Putamen (tissue), 1 donor: ENCODE data around the gene LIPT2.

Source experiments
- DNase-seq: peaks from one replicate; pipeline ENCODE4 v3.0.0-alpha.2; 2016; ENCODE audit warnings: low spot score

LIPT2 gene

DNA sequence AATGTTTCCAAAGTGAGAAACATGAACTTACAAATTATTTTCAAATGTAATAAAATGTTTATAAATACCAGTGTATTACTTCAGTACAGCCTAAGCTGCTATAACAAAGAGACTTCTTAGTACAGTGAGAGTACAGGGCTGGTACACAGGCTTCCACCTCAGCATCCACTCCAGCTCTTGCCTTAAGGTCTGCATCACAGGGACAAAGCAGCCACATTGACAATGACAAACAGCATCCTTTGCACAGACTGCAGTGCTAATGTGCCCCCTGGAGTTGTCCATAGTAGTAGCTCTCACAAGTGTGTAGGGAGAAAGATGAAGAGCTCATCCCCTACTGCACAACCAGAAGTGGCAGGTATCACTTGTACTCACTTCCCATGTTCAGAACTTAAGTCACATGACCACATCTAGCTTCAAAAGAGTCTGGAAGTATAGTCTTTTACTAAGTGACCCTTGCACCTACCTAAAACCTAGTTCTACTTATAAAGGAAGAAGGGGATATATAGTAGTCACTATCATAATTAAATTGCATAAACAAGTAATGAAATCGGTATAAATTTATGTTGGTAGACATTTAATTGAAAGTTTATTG, 10.7 kb upstream of the LIPT2 start:
- DNase-seq, result no peak

DNA sequence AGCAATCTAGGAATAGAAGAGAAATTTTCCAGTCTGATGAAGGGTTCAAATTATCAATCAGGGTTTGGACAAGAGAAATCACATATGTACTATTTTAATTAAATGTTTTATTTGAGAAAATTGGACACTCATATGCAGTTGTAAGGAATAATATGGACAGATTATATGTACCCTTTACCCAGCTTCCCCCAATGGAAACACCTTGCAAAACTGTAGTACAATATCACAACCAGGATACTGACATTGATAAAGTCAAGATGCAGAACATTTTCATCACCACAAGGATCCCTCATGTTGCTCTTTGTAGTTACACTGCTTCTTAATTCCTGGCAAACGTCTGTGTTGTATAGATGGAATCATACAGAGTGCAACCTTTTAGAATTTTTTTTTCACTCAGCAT, 1.4 kb upstream of the LIPT2 start:
- no peak for DNase-seq

DNA sequence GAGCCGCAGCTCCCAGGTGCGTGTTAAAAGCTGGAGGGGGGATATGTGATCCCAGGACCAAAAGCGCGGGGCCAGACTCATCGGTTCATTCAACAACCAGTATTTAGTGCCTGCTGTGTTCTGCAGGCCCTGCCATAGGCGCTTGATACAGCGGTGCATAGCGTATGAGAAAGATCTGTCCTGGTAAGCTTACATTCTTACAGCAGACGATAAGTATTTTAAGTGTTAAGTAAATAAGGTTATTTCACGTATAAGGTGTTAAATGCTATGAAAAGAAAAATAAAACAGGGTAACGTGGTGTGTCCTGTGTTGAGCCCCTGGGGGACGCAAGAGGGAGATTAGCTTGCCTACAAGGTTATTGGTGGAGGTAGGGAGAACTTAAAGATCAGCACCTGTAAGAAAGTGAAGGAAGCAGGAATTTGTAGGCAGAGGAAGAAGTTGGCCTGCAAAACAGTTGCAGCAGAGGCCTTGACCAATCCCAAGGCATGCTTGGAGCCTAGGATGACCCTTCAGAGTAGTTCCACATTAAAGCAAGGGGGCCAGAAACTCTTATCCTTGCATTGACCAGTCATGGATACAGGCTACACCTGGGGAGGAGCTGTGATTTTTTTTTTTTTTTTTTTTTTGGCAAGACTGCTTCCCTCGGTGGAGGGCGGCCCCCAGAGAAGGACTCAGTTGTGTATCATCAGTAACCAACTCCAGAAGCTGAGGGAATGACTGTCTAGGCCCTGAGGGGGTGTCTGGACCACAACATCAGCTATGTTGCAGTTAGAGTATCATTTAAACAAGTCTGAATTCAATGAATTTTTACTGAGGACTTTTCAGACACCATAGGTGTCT, 487 bp upstream of the LIPT2 start:
- DNase-seq, result peak; percentile 3

DNA sequence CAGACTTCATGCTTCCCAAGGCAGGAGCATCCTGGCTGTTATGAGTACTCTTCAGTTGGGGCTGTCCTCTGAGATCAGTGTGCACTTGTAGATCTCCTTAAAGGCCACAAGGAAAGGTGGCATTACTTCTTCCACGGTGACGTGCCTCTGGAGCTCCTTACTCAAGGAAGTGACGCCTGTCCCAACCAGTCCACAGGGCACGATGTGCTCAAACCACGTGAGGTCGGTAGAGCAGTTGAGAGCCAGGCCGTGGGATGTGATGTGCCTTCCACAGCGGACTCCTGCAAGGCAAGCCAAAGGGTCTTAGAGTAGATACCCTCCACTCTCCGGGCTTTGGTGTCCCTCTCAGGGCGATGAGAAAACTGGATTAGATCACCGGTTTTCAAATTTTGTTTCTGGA, 1.4 kb downstream of the LIPT2 start:
- no peak for DNase-seq

DNA sequence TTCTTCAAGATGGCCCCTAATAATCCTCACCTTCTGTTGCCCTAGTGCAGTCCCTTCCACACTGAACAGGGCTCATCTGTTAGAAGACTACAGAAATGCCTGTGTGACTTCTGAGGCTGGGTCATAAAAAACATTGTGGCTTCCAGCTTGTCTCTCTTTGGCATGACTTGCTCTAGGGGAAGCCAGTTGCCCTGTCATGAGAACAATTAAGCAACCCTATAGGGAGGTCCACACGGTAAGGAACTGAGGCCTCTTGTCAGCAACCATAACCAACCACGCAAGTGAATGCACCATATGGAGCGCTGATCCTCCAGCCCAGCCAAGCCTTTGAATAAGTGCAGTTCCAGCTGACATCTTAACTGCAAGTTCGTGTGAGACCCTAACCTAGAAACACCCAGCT, 2.6 kb downstream of the LIPT2 start:
- DNase-seq, result no peak

DNA sequence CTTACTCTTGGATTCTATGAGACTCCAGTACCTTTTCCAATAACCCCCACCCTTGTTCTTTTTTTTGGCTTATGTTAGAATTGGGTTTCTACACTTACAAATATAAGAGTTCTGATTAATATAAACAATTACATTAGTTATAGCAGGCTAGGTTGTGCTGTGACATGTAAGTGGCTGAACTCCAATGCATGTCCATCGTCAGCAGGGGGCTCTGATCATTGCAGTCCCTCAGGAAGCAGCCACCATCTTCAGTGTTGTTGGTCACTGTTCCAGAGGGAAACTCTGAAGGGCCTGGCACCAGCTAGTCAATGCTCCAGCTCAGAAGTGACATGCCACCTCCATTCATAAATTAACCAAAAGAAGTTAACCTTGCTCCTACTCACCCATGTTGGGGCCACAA, 5.6 kb downstream of the LIPT2 start:
- DNase-seq, result no peak

DNA sequence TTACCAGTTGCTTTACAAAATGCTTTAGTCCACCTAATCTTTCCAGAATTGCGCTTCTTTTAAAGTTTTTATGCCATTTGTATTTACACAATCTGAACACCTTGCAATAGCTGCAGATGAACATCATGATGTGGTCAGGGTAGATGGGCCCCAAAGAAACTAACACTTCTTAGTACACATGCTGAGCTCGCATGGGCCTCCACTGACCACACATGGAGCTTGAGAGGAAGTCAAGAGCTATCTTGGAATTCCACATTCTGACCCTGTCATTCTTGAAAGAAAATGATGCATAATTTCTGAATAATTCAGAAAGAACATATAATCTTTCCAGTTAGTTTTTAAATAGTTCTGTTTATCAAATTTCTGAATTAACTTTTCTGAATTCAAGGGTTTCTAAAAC, 7.7 kb downstream of the LIPT2 start:
- no peak for DNase-seq

DNA sequence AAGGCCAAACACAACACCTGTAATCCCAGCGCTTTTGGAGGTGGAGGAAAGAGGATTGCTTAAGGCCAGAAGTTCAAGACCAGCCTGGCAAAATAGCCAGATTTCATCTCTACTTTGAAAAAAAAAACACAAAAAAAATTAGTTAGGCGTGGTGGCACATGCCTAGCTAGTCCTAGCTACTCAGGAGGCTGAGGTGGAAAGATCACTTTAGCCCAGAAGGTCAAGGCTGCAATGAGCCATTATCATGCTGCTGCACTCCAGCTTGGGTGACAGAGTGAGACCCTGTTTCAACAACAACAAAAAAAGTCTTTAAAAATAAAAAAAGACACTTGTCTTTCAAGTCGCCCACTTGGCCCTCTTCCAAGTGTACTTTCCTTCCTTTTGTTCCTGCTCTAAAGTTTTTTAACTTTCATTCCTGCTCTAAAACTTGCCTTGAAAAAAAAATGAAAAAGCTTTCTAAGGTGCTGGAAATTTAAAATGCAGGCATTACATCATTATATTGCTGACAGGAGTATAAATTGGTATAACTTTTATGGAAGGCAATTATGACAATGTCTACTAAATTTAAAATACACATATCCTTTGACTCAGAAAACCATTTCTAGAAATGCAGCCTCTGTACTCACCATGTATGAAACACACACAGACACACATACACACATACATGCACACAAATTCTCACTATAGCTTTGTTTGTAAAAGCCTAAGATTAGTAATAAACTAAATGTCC, 12.7 kb downstream of the LIPT2 start:
- no peak for DNase-seq

DNA sequence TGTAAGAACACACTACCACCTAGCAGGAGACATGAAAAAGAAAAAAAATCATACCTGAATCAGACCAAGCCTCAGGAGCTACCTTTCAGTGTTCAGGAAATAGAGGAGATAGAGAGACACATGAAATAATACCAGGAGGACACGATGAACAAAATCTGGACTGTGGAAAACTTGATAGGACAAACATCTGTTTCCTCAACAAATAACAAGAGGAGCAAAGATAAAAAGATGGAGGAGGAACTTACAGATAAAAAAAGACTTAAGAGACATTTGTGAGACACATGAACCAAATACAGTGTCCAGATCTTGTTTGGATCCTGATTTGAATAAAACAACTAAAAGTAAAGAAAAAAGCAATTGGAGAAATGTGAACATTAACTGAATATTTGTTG, 13.8 kb downstream of the LIPT2 start:
- DNase-seq, result no peak

DNA sequence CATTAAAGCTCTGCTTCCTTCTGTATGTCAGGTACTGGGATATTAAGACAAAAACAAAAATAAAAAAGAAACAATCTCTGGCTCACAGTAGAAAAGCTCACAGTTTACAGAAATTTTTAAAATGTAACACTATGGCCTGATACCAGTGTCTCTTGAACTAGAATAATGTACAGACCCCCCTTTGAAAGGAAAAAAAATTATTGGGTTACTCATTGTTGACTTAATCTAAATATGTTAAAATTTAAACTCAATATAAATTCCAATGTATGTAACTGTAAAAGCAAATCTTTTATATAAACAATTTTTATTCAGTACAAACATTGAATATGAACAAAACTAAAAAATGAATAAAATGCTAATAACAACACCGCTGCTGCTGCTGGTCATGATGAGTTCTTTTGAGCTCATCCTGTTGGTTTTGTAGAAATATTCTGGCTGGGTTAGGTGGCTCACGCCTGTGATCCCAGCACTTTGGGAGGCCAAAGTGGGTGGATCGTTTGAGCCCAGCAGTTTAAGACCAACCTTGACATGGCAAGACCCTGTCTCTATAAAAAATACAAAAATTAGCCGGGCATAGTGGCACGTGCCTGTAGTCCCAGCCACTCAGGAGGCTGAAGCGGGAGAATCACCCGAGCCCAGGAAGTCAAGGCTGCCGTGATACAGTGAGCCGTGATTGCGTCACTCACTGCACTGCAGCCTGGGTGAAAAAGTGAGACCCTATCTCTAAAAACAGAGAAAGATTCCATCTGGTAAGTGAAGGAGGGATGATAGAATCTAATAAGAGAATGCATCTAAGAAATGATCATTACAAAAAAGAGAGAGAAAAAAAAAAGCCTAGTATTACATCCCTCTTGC, 14.4 kb downstream of the LIPT2 start:
- DNase-seq, result no peak

DNA sequence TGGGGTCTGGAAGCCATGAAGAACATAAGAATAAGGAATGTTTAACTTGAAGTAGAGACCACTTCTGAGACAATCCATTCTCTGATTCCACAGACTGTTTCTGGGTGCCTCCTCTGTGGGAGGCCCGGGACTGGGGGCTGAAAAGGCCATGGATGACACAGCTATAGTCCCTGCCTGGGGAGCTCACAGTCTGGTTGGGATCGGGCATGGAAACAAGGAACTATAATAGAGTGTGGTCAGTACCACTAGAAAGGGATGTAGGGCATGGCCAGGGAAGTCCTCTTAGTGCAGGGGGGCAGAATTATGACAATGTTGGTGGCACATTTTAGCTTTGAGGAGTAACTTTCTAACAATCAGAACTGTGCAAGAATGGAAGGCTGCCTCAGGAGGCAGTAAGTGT, 17.0 kb downstream of the LIPT2 start:
- no peak for DNase-seq

DNA sequence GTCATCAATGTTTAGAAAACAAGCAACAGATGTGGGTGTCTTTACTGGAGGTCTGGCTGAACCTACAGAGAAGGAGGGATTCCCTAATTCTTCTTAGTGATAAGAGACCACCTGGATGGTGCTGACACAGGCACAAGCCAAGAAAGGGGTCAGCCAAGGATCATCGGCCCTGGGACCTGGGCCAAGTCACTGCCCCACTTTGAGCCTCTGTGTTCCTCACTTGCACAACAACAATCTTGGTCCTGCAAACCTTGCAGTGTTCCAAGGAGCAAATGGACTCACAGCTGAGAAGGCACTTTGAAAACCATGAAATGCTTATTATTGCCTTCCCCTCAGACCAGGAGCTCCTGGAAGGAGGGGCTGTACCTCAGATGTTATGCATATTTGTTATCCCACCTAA, 19.2 kb downstream of the LIPT2 start:
- DNase-seq, result no peak

DNA sequence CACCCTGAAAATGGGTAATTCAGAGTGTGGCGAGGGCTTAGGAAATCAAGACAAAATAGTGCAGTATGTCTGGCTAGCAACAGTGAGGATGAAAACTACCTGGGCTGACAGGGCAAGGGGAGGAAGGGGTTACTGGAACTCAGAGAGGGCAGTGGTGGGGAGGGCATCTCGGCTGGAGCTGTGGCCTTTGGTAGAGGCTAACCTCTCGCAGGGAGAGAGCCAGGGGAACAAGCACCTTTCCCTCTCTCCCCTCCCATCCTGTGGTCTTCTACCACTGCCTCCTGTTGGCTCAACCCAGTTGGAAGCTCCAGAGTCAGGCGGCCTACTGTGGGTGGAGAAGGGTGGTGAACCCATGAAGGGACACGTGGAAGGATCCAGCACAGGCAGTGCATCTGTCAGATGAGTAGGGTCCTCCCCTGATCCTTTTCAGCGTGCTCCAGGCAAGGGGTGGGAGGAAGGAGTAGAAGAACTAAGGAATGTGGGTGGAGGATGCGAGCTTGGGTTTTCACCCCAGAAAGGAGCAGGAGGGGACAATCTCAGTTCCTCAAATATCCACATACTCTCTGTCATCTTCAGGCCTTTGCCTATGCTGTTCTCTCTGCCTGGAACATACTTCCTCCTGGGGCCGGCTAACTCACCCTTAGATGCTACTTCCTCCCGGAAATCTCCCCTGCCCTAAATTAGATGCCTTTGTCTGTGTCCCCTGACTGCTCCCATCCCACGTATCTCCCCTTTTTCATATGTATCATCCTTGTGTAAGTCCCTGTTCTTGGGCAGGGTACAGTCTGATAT, 19.9 kb downstream of the LIPT2 start:
- DNase-seq, result no peak

DNA sequence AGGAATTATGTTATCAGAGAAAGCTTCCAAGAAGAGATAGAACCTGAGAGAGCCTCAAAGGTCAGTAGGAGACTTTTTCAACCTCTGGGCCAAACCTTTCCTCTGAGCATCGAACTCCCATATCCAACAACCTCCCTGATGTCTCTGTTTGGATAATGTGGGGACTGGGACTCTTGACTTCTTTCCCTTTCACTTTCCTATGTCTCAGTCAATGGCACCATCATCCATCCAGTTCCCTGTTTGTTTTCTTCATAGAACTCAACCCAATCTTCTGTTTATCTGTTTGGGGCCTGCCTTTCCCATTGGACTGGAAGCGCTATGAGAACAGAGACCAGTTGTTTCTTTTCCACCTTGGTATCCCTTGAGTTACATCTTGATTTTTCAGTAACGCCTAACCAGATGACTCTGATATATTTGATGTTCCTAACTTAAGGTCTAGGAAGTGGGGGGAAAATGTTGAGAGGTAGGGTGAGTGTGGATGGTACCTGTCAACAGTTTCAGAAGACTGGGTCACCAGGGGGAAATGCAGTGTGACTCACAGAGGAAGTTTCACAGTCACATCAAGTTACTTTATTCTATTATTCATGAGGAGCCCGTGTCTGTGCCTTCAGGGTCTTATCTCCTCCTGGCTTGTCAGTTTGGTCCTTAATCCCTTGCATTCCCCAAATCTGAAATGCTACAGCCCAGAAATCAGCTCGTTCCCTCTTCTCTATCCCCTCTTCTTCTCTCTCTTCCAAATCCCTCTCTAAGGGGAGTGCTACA, 21.7 kb downstream of the LIPT2 start:
- DNase-seq, result no peak

DNA sequence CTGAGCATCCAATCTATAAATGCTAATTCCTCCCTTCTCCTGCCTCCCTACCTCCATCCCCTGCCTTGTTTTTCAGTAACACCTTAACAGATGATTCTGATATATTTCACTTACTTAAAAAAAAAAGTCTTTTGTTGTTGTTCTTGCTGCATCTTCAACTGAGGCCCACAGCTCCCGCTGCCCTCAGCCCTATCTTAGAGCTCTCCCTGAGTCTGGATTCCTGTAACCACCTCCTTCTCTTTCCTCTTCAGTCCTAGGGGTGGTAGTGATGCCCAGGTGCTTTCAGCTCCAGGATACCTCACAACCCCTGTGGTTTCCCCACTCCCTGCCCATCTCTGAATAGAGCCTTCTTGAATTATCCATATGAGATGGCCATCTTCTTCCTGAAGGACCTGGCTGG, 22.5 kb downstream of the LIPT2 start:
- no peak for DNase-seq

DNA sequence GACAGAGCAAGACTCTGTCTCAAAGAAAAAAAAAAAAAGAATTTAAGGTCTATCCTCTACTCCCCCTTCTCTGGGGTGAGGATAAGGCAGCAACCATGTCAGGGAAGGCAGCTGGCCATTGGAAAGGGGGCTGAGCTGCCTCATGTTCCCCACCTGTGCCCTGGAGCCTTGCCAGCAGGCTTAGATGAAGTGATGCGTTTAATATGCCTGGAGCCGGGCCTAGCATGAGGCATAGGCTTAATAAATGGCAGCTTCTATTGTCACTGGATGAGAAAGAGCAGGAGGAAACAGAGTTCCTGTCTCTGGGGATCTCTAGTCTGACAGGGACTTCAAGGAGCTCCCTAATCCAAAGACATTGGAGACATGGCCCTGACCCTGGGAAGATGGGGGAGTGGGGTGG, 23.0 kb downstream of the LIPT2 start:
- no peak for DNase-seq

DNA sequence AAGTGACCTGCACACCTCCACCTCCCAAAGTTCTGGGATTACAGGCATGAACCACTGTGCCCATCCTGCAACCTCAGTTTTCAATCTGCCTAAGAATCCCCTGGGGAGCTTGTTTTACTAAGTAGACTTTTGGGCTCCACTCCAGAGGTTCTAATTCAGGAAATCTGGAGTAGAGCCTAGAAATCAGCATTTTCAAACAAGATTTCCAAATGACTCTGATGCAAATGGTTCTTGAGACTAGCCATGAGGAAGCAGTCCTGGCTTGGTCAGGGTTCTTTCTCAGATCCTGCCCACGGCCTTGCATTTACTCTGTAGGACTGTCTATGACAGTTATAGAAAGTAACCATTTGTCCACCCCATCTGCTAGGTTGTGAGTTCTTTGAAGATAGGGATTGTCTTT, 24.6 kb downstream of the LIPT2 start:
- DNase-seq, result no peak

DNA sequence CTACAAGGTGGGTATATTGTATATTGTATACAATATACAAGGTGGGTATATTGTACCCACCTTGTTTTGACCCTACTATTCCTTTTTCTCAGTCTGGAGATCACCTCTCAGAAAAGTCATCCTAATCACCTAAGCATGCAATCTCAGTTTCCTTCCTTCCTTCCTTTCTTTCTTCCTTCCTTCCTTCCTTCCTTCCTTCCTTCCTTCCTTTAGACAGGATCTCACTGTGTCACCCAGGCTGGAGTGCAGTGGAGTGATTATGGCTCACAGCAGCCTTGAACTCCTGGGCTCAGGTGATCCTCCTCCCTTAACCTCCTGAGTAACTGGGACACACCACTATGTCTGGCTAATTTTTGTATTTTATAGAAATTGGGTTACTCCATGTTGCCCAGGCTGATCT, 25.0 kb downstream of the LIPT2 start:
- DNase-seq, result no peak

DNA sequence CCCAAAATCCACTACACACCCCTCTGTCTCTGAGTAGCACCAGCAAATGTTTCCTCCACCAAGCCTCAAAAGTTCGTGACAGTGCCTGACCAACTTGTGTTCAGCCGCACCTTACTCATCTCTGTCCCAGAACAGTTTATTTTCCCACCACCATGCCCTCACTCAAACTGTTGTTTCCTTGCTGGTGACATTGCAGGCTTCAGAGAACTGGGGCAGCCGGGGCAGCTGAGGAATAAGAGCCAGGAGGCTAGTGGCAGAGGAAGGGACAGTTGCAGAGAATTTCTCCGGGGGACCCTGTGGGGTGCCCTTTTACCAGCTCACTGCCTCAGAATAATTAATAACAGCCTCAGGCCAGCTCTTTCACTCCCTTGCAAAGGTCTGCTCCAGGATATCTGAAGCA, 25.5 kb downstream of the LIPT2 start:
- DNase-seq, result no peak

DNA sequence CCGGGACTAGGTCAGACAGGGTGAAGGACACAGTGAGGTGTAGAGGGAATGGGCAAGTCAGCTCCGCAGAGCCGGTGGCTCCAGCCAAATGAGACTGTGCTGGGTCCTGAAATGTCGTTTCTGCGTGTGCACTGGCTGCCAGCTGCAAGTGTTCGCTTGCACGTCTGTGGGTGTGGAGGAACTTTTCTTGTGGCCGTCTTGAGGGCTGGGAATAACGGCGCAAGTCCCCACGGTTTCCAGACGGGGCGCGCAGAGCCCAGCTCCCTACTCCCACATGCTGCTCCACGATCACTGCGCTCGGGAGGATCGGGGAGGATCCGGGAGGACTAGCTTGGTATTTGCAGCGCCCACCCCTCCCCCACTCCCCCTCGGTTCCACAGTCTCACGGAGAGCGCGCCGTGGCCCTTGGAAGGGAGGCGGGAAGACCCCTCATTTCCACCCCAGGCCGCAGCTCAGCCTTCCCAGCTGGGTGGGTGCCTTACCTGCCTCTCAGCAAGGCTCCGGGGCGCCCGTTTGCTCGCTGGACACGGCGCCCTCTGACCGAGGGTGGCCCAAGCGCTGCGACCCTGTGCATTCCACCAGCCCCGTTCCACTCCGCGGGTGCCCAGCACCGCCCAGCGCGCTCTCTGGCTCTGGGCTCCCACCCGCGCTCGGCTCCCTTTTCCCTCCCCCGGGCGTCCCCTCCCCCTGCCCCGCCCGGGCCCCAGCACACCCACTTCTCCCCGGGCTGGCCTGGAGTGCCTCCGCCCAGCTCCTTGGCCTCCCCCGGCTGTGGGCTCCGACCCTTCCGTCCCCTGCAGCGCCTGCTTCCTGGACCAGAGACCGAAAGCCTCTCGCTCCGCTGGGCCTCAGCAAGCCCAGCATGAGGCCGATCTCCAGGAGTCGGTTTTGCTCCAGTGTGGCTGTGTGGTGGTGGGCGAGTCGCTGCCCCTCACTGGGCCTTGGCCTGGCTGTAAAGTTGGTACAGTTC, 26.3 kb downstream of the LIPT2 start, which contains the start of gene KCNE3:
TSS of gene KCNE3 (minus strand) at position 634 of the 970 bp plus-strand sequence. CDS start 9,986 bp downstream, outside the sequence.
- no peak for DNase-seq
